HG02938 (cell line): Measurements from ENCODE around the gene AMELX.

Experiments used
- ATAC-seq: cut with Tn5 transposase; IDR thresholded peaks from one replicate; pipeline ENCODE4 v1.9.1; 2021; ENCODE audit warnings: mild to moderate bottlenecking, moderate library complexity; ENCODE audit not compliant: unreplicated experiment

Gene AMELX

DNA sequence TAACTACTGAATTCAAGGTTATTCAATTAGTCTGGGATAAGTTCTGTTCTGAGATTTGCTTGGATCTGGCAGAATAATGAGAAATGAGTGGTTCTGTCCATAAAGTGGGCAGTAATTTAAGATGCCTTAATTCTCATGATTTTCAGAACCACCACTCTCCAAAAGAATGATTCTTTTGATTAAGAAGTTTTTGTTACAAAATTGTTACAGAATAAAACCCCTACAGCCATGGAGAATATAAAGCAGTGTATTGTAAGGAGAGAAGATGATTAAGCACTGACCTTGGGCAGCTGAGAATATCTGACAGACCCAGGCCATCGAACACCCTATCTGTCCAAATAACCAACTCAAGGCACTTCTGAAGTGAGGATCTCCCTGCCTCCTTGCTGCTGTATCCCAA is 12.4 kb downstream of the AMELX start:
- ATAC-seq, result no peak

DNA sequence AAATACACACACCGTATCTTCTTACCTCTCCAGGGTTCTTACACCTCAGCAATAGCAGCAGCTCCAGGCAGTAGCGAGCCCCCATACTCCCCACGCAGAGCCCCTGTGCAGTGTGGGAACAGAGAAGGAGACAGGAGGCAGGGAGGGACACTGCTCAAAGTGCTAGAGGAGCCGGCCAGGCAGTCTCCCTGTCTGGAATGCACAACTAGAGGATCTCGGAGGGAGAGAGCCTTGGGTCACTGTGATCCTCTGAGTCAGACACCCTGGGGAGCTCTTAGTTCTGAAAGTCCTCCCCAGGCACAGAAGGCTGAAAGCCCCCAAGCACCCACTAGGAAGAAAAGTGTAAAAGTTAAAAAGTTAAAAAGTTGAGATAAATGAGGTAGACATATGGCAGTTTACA is 16.0 kb downstream of the AMELX start:
- no peak for ATAC-seq

DNA sequence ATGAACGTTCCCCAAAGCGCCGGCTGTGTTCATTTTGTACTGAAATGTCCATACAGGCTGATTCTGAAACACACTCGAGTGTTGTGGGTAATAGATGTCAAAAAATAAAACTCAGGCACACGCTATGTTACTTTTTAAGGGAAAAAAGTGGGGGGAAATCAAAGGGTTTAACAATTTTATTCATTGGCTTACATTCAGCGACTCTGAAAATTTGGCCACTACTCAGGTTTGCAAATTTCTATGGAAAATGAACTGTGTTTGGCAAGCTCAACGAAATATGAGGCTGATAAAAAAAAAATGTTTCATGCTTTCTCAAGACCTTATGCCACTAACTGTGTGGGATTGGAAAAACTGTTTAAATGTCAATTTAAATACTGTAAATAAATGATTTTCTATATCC is 18.5 kb downstream of the AMELX start:
- no peak for ATAC-seq

DNA sequence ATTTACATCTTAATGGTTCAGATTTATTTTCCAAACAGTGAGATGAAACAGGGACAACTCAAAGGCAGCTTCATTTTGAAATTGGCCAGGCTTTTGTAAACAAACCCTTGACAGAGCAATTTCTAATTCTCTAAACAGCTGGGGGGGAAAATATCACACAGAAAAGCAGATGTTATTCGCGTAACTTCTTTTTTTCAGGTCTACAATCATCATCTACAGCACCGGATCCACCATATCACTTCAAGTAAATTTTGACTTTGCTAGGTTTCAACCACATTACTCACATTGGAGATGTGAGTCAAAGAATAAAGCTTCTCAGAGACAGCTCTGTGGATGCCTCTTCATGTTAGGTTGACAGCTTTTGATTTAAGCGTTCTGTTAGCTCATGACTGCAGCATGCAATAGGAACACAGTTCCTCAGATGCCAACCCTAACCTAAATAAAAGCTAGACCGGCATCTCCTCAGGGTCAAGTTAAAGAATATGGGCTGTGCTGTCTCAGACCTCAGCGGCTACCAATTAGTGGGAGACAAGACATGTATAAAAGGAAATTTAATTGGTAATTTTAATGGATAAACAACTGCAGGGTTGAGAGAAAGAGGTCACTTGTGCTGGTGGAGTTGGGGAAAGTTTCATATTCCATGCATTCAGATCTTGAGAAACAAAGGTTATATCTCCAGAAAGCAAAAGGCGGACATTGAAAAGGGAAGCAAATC is 26.8 kb downstream of the AMELX start:
- ATAC-seq, result no peak

DNA sequence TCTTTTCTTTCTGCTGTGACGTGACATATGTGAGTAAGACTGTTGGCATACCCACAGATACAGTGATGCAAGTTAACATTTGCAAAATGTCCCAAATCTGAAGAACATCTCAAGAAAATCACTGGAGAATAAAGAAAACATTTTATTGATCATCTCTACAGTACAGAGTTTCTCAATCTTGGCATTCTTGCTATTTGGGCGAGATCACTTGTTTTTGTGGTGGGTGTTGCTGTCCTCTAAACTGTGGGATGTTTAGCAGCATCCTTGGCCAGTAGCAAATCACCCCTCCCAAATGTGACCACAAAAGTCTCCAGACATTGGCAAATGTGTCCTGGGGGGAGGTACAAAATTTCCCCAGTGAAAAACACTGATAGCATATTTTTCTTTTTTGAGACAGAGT is 28.8 kb downstream of the AMELX start:
- ATAC-seq, result no peak

DNA sequence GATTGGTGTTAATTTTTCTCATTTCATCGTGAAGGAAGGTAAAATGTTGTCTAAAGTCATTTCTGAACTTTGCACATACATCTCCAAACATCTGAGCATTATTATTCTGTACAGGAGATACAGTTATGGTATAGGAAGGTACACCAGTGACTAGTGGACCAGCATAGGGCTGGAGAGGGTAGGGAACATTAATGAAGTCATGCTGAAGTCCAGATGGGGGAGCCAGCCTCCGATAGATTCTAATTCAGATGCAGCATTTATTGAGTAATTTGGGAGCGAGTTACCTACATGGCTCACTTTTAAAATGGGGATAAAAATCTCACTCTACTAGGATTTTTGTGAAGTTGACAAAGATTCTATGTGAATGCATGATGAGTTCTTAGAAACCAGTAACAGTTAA is 34.9 kb downstream of the AMELX start:
- ATAC-seq, result no peak

DNA sequence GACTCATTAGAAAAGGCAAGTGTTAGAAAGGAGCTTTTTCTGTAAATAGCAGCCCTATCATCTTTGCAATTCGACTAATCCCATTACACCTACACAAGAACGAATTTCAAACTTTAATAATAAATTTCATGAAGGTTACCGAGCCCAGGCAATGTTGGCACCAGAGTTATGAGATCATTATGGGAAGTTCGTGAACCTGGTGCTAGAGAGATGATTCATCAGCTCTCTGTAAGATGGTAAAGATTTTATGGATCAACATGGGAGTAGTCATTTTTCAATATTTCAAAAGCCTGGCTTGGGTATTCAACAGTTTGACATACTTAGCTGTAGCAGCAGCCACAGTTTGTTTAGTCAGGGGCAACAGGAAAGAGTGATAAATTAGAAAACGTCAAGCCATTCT is 35.8 kb downstream of the AMELX start:
- no peak for ATAC-seq

DNA sequence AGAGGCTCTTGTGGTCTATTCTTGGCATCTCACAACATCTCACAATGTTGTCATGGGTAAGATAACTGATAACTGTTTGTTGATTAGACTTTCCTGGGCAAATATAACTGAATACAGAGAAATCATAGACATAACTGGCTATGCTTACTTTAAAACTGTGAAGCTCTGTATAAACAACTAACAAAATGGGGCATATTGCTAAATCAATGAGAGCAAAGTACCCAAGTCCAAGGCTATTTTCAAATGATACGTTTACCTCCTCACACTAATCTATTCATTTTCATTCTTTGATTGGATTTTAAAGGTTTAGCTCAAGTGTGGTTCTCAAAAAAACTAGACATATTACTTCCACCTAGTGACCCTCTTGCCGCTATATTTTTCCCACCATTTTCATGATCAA is 38.6 kb downstream of the AMELX start:
- ATAC-seq, result no peak

DNA sequence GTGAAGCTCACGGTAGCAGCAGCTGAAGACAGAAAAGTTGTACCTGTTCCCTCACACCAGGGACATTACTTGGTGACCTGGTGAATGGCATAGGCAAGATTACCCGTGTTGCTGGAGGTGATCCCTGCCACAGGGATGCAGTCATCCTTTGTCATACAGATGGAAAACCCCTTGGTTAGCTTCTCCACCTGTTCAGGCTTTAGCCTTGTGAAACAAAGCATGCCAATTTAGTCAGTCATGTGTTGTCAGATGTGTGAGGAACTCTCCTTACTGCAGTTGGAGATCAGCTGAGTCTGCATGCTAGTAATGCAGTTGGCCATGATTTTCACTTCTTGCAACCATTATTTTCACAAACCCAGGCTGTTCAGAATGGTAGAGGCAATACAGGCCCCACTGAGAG is 41.0 kb downstream of the AMELX start:
- ATAC-seq, result no peak

DNA sequence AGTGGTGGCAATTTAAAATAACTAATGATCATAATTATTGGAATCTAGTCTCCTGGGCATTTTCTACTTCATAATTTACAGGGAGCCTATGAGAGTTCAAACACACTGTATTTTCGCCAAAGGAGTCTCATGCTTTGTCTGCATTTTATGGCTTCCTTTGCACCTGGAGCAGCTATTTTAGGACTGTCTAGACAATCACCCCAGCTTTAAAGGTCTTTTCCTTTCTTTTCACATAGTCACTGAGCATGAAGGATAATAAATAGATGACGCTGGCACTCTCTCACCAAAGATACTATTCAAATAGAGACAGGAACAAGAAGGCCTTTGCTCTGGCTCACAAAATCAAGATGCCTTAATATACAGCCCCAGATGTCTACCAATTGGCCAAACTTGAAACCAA is 43.0 kb downstream of the AMELX start:
- no peak for ATAC-seq

DNA sequence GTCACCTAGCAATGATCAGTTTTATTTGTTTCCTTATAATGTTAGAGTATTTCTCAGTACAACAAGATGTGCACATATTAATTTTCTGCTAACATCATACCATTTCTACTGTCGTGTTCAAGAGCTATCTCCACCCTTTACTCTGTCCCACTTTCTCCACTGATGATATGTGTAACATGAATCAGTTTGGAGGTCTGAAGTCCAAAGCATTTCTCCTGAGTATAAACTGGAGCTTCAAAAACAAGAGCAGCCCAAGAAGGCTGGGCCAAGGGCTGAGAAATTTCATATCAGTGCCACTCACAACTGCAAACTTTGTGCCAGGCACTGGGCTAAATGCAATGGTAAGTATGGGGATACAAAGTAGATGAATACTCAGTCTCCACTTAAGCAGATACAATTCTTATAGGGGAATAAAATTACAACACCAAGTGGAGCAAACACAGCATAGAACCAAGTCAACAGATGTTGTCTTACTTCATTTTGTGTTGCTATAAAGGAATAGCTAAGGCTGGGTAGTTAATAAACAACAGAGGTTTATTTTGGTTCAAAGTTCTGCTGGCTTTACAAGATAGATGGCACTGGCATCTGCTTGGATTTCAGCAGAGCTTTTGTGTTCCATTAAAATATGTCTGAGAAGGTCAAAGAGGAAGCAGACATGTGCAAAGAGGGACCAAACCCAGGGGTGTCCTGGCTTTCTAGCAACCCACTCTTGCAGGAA is 44.2 kb downstream of the AMELX start:
- ATAC-seq, result no peak

- peak; percentile 81 for ATAC-seq
These were observed 48.3 kb downstream of the AMELX start for GRCh38 chrX:11341274-11342201.

GRCh38 chrX:11342673-11343072 is 49.5 kb downstream of the AMELX start:
- no peak for ATAC-seq

DNA sequence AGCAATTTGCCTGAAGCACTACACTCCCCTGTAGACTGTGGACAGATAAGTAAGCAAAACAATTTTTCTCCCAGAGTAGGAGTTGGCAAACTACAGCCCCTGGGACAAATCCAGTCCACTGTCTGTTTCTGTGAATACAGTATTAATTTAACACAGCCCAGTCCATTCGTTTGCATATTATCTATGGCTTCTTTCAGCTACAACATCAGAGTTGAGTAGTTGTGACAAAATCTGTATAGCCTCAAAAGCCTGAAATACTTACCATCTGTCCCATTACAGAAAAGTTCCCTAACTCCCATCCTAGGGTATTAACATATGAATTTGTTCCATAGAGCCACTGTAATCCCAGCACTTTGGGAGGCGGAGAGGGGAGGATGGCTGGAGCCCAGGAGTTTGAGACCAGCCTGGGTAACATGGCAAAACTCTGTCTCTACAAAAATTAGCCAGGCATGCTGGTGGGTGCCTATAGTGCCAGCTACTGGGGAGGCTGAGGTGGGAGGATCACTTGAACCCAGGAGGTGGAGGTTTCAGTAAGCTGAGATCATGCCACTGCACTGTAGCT is 53.0 kb downstream of the AMELX start:
- ATAC-seq, result no peak

DNA sequence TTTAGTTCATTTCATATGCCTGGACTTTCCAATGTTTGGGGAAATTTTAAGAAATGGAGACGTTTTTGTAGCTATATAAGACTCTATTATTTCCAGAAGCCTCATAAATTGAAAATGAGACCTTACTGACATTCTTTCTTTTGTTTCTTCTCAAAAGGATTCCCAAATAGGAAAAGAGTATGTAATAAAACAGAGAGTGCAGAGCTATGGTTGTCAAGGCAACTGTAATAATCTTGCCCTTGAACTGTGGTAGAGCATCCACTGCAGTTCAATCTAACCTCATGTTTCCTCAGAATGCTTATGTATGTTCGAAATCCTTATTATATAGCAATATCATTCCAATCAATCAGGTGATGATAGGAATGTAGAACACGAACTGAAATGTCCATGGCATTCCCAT is 54.1 kb downstream of the AMELX start:
- no peak for ATAC-seq

- no peak for ATAC-seq
These were observed 55.8 kb downstream of the AMELX start for GRCh38 chrX:11349020-11349419.

DNA sequence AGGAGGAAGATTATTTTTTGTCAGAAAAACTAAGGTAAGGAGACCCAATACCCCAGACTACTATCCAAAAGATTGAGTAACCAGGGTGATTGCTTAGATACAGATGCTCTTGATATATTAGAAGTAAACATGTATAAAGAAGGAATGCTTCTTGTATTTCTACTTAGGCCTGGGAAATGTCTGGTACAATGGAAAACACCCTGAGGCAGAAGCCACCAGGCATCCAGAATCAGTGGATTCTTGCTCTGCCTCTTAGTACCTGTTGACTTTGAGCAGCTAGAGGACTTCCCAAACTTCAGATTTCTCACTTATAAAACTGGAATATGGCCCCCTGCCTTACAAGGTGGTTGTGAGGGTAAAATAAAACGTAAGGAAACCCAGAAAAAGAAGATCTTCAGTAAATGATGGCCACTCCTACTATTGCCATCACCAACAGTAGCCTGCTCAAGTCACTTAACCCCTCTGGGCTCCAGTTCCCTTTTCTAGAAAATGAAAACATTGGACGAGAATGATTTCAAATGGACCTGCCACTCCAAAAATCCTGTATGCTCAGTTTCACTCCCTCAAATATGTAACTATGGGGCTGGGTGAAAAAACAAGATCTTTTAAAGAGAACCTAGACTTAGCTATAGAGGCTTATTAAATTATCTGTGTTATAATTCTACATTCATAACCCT is 56.6 kb downstream of the AMELX start:
- ATAC-seq, result no peak
